Ishikawa (cell line): ENCODE data around the gene LONRF3.

ENCODE experiments used
- CEBPB ChIP-seq: IDR thresholded peaks from 2 replicates; pipeline ENCODE4 v1.6.1; 2012
- CREB1 ChIP-seq: IDR thresholded peaks from 2 replicates; pipeline ENCODE4 v1.6.1; 2012; ENCODE audit warnings: low read depth
- EGR1 ChIP-seq: IDR thresholded peaks from 2 replicates; pipeline ENCODE4 v1.6.1; 2012
- EP300 ChIP-seq: IDR thresholded peaks from 2 replicates; pipeline ENCODE4 v1.6.1; 2012; ENCODE audit warnings: borderline replicate concordance
- FOXM1 ChIP-seq: IDR thresholded peaks from 2 replicates; pipeline ENCODE4 v1.6.1; 2012; ENCODE audit warnings: low read depth, borderline replicate concordance
- NFIC ChIP-seq: IDR thresholded peaks from 2 replicates; pipeline ENCODE4 v1.6.1; 2012
- RAD21 ChIP-seq: IDR thresholded peaks from 2 replicates; pipeline ENCODE4 v1.6.1; 2012; ENCODE audit warnings: low read depth
- TAF1 ChIP-seq: IDR thresholded peaks from 2 replicates; pipeline ENCODE4 v1.6.1; 2012; ENCODE audit warnings: low read depth, mild to moderate bottlenecking
- TCF12 ChIP-seq: IDR thresholded peaks from 2 replicates; pipeline ENCODE4 v1.6.1; 2012; ENCODE audit warnings: low read depth
- TEAD4 ChIP-seq: IDR thresholded peaks from 2 replicates; pipeline ENCODE4 v1.6.1; 2012
- YY1 ChIP-seq: IDR thresholded peaks from 2 replicates; pipeline ENCODE4 v1.6.1; 2012; ENCODE audit warnings: low read depth
- ZBTB7A ChIP-seq: IDR thresholded peaks from 2 replicates; pipeline ENCODE4 v1.6.1; 2012; ENCODE audit warnings: low read depth
- TF ChIP-seq, protein P1 (sequence below): IDR thresholded peaks from 2 replicates; pipeline ENCODE4 v1.6.1; 2012; ENCODE audit warnings: low read depth, mild to moderate bottlenecking
- TF ChIP-seq, protein P2 (sequence below): IDR thresholded peaks from 2 replicates; pipeline ENCODE4 v1.6.1; 2012
- TF ChIP-seq, protein P3 (sequence below): IDR thresholded peaks from 2 replicates; pipeline ENCODE4 v1.6.1; 2012

Gene LONRF3

DNA sequence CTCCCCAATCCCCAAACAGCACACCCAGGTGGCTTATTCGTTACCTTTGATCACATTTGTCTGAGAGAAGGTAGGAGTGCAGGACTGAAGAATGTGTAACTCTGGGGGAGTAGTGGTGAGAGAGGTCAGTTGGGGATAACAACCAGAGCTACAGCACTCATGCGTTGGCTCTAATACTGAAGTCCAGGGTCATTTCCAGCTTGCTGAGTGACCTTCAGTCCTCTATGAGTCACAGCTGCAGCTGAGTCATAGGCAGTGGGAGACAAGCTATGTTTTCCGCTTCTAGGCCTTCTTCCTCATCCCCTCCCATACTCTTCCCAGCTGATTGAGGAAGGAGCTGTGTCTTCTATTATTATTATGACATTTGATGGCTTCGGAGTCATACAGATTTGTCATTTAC is 66.8 kb downstream of the LONRF3 start:
- TF ChIP-seq NFIC (no peak), EP300 (no peak), EGR1 (no peak), CEBPB (no peak), TCF12 (no peak)
- TF ChIP-seq, protein P1, sequence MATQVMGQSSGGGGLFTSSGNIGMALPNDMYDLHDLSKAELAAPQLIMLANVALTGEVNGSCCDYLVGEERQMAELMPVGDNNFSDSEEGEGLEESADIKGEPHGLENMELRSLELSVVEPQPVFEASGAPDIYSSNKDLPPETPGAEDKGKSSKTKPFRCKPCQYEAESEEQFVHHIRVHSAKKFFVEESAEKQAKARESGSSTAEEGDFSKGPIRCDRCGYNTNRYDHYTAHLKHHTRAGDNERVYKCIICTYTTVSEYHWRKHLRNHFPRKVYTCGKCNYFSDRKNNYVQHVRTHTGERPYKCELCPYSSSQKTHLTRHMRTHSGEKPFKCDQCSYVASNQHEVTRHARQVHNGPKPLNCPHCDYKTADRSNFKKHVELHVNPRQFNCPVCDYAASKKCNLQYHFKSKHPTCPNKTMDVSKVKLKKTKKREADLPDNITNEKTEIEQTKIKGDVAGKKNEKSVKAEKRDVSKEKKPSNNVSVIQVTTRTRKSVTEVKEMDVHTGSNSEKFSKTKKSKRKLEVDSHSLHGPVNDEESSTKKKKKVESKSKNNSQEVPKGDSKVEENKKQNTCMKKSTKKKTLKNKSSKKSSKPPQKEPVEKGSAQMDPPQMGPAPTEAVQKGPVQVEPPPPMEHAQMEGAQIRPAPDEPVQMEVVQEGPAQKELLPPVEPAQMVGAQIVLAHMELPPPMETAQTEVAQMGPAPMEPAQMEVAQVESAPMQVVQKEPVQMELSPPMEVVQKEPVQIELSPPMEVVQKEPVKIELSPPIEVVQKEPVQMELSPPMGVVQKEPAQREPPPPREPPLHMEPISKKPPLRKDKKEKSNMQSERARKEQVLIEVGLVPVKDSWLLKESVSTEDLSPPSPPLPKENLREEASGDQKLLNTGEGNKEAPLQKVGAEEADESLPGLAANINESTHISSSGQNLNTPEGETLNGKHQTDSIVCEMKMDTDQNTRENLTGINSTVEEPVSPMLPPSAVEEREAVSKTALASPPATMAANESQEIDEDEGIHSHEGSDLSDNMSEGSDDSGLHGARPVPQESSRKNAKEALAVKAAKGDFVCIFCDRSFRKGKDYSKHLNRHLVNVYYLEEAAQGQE = no peak

DNA sequence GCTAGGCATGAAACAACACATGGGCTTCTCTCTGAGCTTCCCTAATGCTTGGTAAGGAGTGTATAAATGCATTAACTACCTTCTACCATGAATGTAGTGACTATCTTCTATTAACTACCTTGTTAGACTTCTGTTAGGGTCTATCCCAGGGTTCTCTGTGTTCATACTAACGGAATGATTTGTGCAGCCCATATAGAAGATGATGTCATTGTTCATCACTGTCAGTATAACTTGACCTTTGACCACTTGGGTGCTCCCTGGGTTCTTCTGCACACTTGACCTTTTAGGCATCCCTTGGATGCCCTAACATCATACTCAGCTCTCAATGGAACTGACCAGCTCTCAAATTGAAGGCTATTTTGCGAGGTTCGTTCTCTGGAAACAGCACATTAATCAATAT is 67.6 kb downstream of the LONRF3 start:
- no peak for TF ChIP-seq TCF12
- TF ChIP-seq TEAD4 = no peak
- TF ChIP-seq NFIC = no peak
- no peak for TF ChIP-seq TAF1
- TF ChIP-seq YY1 = no peak
- no peak for TF ChIP-seq ZBTB7A
- TF ChIP-seq CREB1 = no peak
- TF ChIP-seq, protein P2, sequence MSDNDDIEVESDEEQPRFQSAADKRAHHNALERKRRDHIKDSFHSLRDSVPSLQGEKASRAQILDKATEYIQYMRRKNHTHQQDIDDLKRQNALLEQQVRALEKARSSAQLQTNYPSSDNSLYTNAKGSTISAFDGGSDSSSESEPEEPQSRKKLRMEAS = no peak

DNA sequence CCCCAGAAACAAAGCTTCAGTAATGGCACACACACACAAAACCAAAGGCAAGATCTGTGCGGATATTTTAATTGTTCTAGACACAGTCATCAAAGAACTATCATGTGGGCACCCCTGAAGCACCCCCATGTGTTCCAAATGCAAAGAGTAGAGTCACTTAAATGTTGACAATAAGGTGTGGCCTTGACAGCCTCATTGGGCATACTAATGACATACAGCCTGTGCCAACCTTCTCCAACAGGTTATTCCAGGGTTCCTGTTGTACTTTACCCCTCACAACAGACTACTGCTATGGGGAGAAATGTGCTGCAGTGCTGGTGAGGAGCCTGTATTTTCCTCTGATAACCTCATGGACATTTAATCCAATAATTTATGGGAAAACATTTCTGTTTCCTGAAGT is 68.6 kb downstream of the LONRF3 start:
- TF ChIP-seq TAF1 (no peak), EGR1 (no peak), TEAD4 (no peak), CREB1 (no peak), NFIC (no peak), FOXM1 (no peak), RAD21 (no peak), EP300 (no peak), CEBPB (no peak), YY1 (no peak), TCF12 (no peak), ZBTB7A (no peak)
- TF ChIP-seq, protein P2 = no peak
- TF ChIP-seq, protein P3, sequence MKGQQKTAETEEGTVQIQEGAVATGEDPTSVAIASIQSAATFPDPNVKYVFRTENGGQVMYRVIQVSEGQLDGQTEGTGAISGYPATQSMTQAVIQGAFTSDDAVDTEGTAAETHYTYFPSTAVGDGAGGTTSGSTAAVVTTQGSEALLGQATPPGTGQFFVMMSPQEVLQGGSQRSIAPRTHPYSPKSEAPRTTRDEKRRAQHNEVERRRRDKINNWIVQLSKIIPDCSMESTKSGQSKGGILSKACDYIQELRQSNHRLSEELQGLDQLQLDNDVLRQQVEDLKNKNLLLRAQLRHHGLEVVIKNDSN = no peak
- TF ChIP-seq, protein P1 = no peak

DNA sequence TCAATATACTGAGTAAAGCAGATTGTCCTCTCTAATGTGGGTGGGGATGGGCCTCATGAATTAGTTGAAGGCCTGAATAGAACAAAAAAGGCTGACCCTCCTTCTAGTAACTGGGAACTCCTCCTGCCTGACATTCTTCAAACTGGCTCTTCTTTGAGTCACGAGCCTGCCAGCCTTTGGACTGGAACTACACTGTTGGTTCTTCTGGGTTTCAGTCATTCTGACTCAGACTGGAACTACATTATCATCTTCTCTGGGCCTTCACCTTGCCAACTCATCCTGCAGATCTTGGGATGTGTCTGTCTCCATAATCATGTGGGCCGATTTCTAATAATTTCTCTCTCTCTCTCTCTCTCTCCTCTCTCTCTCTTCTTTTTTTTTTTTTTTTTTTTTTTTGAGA is 71.5 kb downstream of the LONRF3 start:
- no peak for TF ChIP-seq NFIC
- no peak for TF ChIP-seq CREB1
- TF ChIP-seq EP300 = no peak
- no peak for TF ChIP-seq EGR1
- TF ChIP-seq FOXM1 = no peak
- TF ChIP-seq, protein P2 = no peak
- TF ChIP-seq RAD21 = no peak
- TF ChIP-seq, protein P1 = no peak
- no peak for TF ChIP-seq TCF12
- no peak for TF ChIP-seq YY1
- no peak for TF ChIP-seq TAF1
- TF ChIP-seq CEBPB = no peak
- TF ChIP-seq ZBTB7A = no peak
- TF ChIP-seq, protein P3 = no peak
- no peak for TF ChIP-seq TEAD4

DNA sequence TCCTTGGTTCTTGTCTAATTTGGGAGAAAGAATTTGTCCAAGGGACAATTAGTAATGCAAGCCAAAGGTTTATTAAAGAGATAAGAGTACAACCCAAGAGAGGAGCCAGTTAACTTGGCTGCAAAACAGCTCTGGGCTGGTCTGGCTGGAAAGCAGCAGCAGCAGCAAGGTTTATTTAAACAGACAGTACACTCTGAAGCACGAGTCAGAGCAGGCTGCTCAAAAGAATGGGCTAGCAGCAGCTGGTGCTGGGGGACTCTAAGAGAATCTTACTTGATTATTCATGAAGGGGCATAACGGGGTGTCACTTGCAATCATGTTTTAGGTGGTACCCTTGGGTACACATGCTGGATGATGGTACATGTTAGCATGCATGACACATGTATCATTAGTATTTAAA is 81.3 kb downstream of the LONRF3 start:
- TF ChIP-seq, protein P2 = no peak
- TF ChIP-seq CEBPB (no peak), YY1 (no peak), TEAD4 (no peak), TCF12 (no peak), EGR1 (no peak), CREB1 (no peak), TAF1 (no peak), NFIC (no peak), RAD21 (no peak)
- TF ChIP-seq, protein P3 = no peak
- TF ChIP-seq, protein P1 = no peak
